ENCODE measurements around the gene CYP27B1. TPM values are rescaled to one million over a fixed set of nuclear protein-coding genes. Genes with fewer than 3 reads are reported as not detected.
"Not testable (repeated sequence)": the region's sequence is repeated elsewhere in the genome, so short reads cannot be mapped to it uniquely, and the experiment has no call there.

CYP27B1 gene
- total RNA-seq, 1 experiment from 2014 or later, result 1.8 TPM

GRCh38 chr12:57717846-57718640 lies 48.8 kb downstream of the CYP27B1 start:
- no peak overlapping the region for H3K4me3 Mint-ChIP-seq (ENCODE audit: low read depth, unreplicated experiment)
- CTCF ChIA-PET, result interaction anchor here (0.6 kb wide), 1 partner anchor 429 kb away, joined by 3 read pairs; no protein-coding TSS in a partner anchor
- no peaks in the 10 kb centered on the region for H3K4me1 Mint-ChIP-seq (ENCODE audit: low read depth, unreplicated experiment)
- TSS peak; percentile 82 for BruUV-seq (replicated peaks)
- peaks cover 49% of the 10 kb centered on the region for H3K36me3 Mint-ChIP-seq (ENCODE audit: insufficient read depth, unreplicated experiment)
- TF ChIP-seq CTCF (IDR thresholded peaks at IDR 0.05; ENCODE audit: unreplicated experiment), result no peak
- H3K27ac Mint-ChIP-seq (ENCODE audit: unreplicated experiment), result no peak overlapping the region
- H3K27me3 Mint-ChIP-seq (ENCODE audit: unreplicated experiment), result no peaks in the 10 kb centered on the region
- no peak for DNase-seq
- no peaks in the 10 kb centered on the region for H3K9me3 Mint-ChIP-seq (ENCODE audit: low read depth, unreplicated experiment)
- intact Hi-C loops (cut with micrococcal nuclease; ENCODE audit: unreplicated experiment), result no loop called here

GRCh38 chr12:57717131-57717530 lies 49.7 kb downstream of the CYP27B1 start:
- Mint-ChIP-seq H3K4me1 (ENCODE audit: low read depth, unreplicated experiment) (no peaks in the 10 kb centered on the region), H3K36me3 (ENCODE audit: insufficient read depth, unreplicated experiment) (peaks cover 45% of the 10 kb centered on the region), H3K27ac (ENCODE audit: unreplicated experiment) (no peak overlapping the region), H3K4me3 (ENCODE audit: low read depth, unreplicated experiment) (no peak overlapping the region), H3K27me3 (ENCODE audit: unreplicated experiment) (no peaks in the 10 kb centered on the region), H3K9me3 (ENCODE audit: low read depth, unreplicated experiment) (no peaks in the 10 kb centered on the region)
- TF ChIP-seq CTCF (IDR thresholded peaks at IDR 0.05; ENCODE audit: unreplicated experiment), result no peak
- no peak for DNase-seq
- intact Hi-C loops (cut with micrococcal nuclease; ENCODE audit: unreplicated experiment), result no loop called here
- no TSS peak for BruUV-seq (replicated peaks)
- CTCF ChIA-PET, result interaction anchor here (0.6 kb wide), 1 partner anchor 428 kb away, joined by 3 read pairs; no protein-coding TSS in a partner anchor

GRCh38 chr12:57716305-57716704 lies 50.6 kb downstream of the CYP27B1 start:
- Mint-ChIP-seq H3K27me3 (ENCODE audit: unreplicated experiment) (no peaks in the 10 kb centered on the region), H3K9me3 (ENCODE audit: low read depth, unreplicated experiment) (no peaks in the 10 kb centered on the region), H3K36me3 (ENCODE audit: insufficient read depth, unreplicated experiment) (peaks cover 40% of the 10 kb centered on the region), H3K4me1 (ENCODE audit: low read depth, unreplicated experiment) (no peaks in the 10 kb centered on the region), H3K4me3 (ENCODE audit: low read depth, unreplicated experiment) (no peak overlapping the region), H3K27ac (ENCODE audit: unreplicated experiment) (no peak overlapping the region)
- intact Hi-C loops (cut with micrococcal nuclease; ENCODE audit: unreplicated experiment), result no loop called here
- TF ChIP-seq CTCF (IDR thresholded peaks at IDR 0.05; ENCODE audit: unreplicated experiment), result no peak
- CTCF ChIA-PET, result no interaction called here
- DNase-seq, result no peak
- no TSS peak for BruUV-seq (replicated peaks)

GRCh38 chr12:57715786-57716185 lies 51.1 kb downstream of the CYP27B1 start:
- H3K27me3 Mint-ChIP-seq (ENCODE audit: unreplicated experiment), result no peaks in the 10 kb centered on the region
- TF ChIP-seq CTCF (IDR thresholded peaks at IDR 0.05; ENCODE audit: unreplicated experiment), result no peak
- no peaks in the 10 kb centered on the region for H3K4me1 Mint-ChIP-seq (ENCODE audit: low read depth, unreplicated experiment)
- intact Hi-C loops (cut with micrococcal nuclease; ENCODE audit: unreplicated experiment), result no loop called here
- DNase-seq, result no peak
- H3K9me3 Mint-ChIP-seq (ENCODE audit: low read depth, unreplicated experiment), result no peaks in the 10 kb centered on the region
- peaks cover 36% of the 10 kb centered on the region for H3K36me3 Mint-ChIP-seq (ENCODE audit: insufficient read depth, unreplicated experiment)
- BruUV-seq (replicated peaks), result no TSS peak
- CTCF ChIA-PET, result no interaction called here
- no peak overlapping the region for H3K27ac Mint-ChIP-seq (ENCODE audit: unreplicated experiment)
- H3K4me3 Mint-ChIP-seq (ENCODE audit: low read depth, unreplicated experiment), result no peak overlapping the region

GRCh38 chr12:57715036-57715748 lies 51.7 kb downstream of the CYP27B1 start:
- H3K9me3 Mint-ChIP-seq (ENCODE audit: low read depth, unreplicated experiment); H3K27me3 Mint-ChIP-seq (ENCODE audit: unreplicated experiment); H3K27ac Mint-ChIP-seq (ENCODE audit: unreplicated experiment); intact Hi-C loops (cut with micrococcal nuclease; ENCODE audit: unreplicated experiment); CTCF ChIA-PET; DNase-seq; H3K4me3 Mint-ChIP-seq (ENCODE audit: low read depth, unreplicated experiment); BruUV-seq (replicated peaks); H3K4me1 Mint-ChIP-seq (ENCODE audit: low read depth, unreplicated experiment): not testable (repeated sequence)
- H3K36me3 Mint-ChIP-seq (ENCODE audit: insufficient read depth, unreplicated experiment), result peaks cover 31% of the 10 kb centered on the region

Measured in Calu3 (cell line).